ENCODE measurements around the gene ANOS1.
"Not testable (repeated sequence)": the region's sequence is repeated elsewhere in the genome, so short reads cannot be mapped to it uniquely, and the experiment has no call there.

The ANOS1 gene

DNA sequence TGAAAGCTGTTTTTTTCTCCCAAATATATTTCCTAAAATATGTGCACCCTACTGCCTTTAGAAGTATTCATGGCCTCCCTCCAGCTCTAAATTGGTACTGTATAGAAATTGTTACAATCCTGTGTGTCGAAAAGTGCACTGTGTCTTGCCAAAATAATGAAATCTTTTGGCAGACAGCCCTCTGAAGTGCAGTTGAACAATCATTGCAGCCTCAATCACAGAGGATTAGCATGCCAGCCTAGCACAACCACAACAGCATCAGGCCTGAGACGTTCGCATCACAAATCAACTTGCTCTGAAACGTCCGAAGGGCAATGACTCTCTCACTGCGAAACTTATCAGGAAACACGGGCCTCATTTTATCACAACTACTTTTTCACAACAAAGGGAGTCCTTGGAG, 99.0 kb downstream of the ANOS1 start:
- in situ Hi-C loops (cut with MboI; ENCODE audit: low sequenced_read_pairs): no loop called here

- in situ Hi-C loops (cut with MboI; ENCODE audit: low sequenced_read_pairs): no loop called here
Measured at GRCh38 chrX:8629871-8630270, 102.1 kb downstream of the ANOS1 start.

DNA sequence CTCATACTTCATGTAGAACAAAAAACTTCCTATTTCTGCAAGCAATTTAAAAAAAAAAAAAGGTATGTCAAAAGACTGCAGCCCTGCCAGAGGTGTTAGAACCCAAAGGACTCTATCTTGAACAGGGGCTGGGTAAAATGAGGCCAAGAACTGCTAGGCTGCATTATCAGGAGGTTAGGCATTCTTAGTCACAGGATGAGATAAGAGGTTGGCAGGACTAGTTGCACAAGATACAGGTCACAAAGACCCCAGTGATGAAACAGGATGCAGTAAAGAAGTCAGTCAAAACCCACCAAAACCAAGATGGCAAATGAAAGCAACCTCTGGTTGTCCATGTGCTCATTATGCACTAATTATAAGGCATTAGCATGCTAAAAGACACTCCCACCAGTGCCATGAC, 104.1 kb downstream of the ANOS1 start:
- in situ Hi-C loops (cut with MboI; ENCODE audit: low sequenced_read_pairs): no loop called here

- in situ Hi-C loops (cut with MboI; ENCODE audit: low sequenced_read_pairs): no loop called here
Measured at GRCh38 chrX:8607326-8607725, 124.6 kb downstream of the ANOS1 start.

- in situ Hi-C loops (cut with MboI; ENCODE audit: low sequenced_read_pairs): no loop called here
Measured at GRCh38 chrX:8604131-8604530, 127.8 kb downstream of the ANOS1 start.

GRCh38 chrX:8591501-8591900, 140.4 kb downstream of the ANOS1 start:
- in situ Hi-C loops (cut with MboI; ENCODE audit: low sequenced_read_pairs): no loop called here

DNA sequence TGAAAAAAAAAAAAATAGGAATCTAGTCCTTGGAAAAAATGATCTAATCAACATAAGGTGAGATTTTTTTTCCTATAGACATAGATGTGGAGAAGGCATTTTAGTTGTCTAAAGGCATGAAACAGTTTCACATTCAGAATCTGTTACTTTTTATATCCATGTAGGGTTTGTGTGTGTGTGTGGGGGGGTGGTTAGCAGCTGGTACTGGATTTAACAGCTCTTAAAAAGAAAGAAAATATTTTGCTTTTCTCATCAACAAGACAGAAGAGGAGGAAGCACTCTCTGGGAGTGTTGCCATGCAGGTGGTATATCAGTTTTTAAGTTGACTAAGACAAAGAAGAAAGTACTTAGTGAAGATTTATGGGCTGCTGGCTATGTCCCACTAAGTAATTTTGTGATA, 145.0 kb downstream of the ANOS1 start:
- in situ Hi-C loops (cut with MboI; ENCODE audit: low sequenced_read_pairs): no loop called here

GRCh38 chrX:8579602-8580001, 152.3 kb downstream of the ANOS1 start:
- in situ Hi-C loops (cut with MboI; ENCODE audit: low sequenced_read_pairs): no loop called here

GRCh38 chrX:8576821-8577220, 155.1 kb downstream of the ANOS1 start:
- in situ Hi-C loops (cut with MboI; ENCODE audit: low sequenced_read_pairs): no loop called here

DNA sequence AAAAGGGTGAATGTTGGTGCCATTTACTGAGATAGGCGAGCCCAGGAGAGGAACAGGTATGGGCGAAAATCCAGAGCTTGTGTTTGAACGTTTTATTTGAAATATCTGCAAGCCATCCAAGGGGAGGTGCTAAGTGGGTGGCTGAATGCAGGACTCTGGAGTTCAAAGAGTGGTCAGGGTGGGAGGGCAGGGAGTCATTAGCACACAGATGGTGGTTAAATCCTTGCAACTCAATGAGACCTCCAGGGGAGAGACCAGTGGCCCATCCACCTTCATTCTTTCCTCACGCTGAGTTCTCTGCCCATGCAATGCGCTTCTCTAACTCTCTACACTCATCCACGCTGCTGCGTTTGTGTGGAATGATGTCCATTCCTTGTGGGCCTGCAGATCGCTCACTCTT, 166.2 kb downstream of the ANOS1 start:
- in situ Hi-C loops (cut with MboI; ENCODE audit: low sequenced_read_pairs): no loop called here

- in situ Hi-C loops (cut with MboI; ENCODE audit: low sequenced_read_pairs): no loop called here
Measured at GRCh38 chrX:8548446-8548845, 183.5 kb downstream of the ANOS1 start.

DNA sequence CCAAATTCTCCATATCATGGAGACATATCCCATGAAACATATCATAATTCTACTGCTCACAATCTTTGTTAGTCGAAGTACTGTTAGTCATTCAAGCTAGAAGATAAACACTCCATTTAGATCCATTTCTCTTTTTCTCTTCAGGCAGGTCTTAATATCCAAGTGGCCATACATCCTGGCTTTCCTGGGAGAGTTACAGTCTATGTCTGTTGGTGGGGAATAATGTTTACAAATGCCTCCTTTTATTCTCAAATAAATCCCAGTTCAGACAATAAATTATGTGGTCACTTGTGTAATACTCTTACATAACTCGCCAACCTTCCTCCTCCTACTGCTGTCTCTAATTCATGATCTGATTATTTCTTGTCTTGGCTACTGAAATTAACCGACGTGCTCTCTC, 185.2 kb downstream of the ANOS1 start:
- in situ Hi-C loops (cut with MboI; ENCODE audit: low sequenced_read_pairs): no loop called here

GRCh38 chrX:8520791-8521190, 211.1 kb downstream of the ANOS1 start:
- in situ Hi-C loops (cut with MboI; ENCODE audit: low sequenced_read_pairs): no loop called here

GRCh38 chrX:8520178-8520577, 211.8 kb downstream of the ANOS1 start:
- in situ Hi-C loops (cut with MboI; ENCODE audit: low sequenced_read_pairs): no loop called here

- in situ Hi-C loops (cut with MboI; ENCODE audit: low sequenced_read_pairs): no loop called here
Measured at GRCh38 chrX:8504451-8504850, 227.5 kb downstream of the ANOS1 start.

DNA sequence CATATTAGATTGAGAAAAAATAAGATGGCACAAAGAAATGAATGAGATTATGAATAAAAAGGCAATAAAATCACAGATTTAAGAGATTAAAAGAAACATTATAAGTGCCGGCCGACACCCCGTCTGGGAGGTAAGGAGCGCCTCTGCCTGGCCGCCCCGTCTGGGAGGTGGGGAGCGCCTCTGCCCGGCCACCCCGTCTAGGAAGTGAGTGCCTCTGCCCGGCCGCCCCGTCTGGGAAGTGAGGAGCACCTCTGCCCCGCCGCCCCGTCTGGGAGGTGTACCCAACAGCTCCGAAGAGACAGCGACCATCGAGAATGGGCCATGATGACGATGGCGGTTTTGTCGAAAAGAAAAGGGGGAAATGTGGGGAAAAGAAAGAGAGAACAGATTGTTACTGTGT, 229.8 kb downstream of the ANOS1 start:
- in situ Hi-C loops (cut with MboI; ENCODE audit: low sequenced_read_pairs): not testable (repeated sequence)

DNA sequence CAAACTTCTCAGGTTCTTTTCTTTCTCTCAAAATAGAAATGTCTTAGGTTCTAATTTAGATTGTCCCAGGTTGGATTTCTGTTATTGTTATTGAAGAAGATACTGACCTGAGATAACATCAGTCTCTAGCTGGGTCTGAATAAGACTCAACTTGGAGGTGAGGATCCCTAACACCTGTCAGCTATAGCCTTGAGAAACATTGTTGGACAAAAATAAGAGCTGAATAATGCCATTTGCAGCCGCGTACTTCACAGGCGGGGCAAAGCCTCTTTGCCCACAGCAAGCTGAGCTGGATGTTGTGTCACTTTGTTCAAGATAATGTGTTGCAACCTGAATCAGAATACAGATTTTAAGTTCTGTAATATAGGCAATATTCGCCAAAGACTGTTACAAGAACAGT, 231.7 kb downstream of the ANOS1 start:
- in situ Hi-C loops (cut with MboI; ENCODE audit: low sequenced_read_pairs): no loop called here

DNA sequence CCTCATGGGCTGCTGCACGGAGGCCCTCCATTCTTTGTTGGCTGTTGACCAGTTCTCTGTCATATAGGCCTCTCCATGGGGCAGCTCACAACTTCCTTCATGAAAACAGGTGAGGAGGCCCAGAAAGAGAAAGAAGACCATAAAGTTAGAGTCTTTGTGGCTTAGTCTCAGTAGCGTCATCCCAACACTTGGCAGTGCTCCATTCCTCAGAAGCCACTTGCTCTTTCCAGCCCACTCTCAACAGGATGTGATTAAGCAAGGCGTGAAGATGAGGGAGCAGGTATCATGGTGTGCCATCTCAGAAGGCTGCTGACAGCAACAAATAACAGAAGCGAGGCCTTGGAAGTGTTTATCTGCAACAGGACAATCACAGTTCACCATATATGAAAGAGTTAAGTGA, 236.9 kb downstream of the ANOS1 start:
- in situ Hi-C loops (cut with MboI; ENCODE audit: low sequenced_read_pairs): not testable (repeated sequence)

- in situ Hi-C loops (cut with MboI; ENCODE audit: low sequenced_read_pairs): no loop called here
Measured at GRCh38 chrX:8484360-8484949, 247.5 kb downstream of the ANOS1 start.
